GM19328 (cell line): Measurements from ENCODE around the gene KLLN.
A peak's percentile ranks its signal among the peaks of the same experiment; 100 is the strongest.
"Not testable (repeated sequence)": the region's sequence is repeated elsewhere in the genome, so short reads cannot be mapped to it uniquely, and the experiment has no call there.

Experiments
- ATAC-seq: cut with Tn5 transposase; IDR thresholded peaks from one replicate; pipeline ENCODE4 v1.9.1; 2021; ENCODE audit warnings: mild to moderate bottlenecking, moderate library complexity; ENCODE audit not compliant: unreplicated experiment

KLLN gene

GRCh38 chr10:87863053-87863943 lies at the start of gene KLLN, which contains the start of gene PTEN:
Gene KLLN (minus strand): TSS chr10:87863533. CDS start chr10:87862487, 1,046 bp downstream.
Gene PTEN (plus strand): TSS chr10:87863625. CDS start chr10:87864470, 845 bp downstream.
- peak; percentile 36 for ATAC-seq

- ATAC-seq = not testable (repeated sequence)
Observed at GRCh38 chr10:87903396-87903795, 40.1 kb upstream of the KLLN start.

GRCh38 chr10:87897957-87898356 lies 34.6 kb upstream of the KLLN start:
- not testable (repeated sequence) for ATAC-seq

- ATAC-seq = no peak
Observed at GRCh38 chr10:87896216-87896615, 32.9 kb upstream of the KLLN start.

- ATAC-seq = no peak
Observed at GRCh38 chr10:87895430-87895829, 32.1 kb upstream of the KLLN start.

GRCh38 chr10:87887548-87888289 lies 24.4 kb upstream of the KLLN start:
- ATAC-seq = no peak

- ATAC-seq = no peak
Observed at GRCh38 chr10:87887146-87887545, 23.8 kb upstream of the KLLN start.

- no peak for ATAC-seq
Observed at GRCh38 chr10:87886635-87887034, 23.3 kb upstream of the KLLN start.

GRCh38 chr10:87882555-87883294 lies 19.4 kb upstream of the KLLN start:
- ATAC-seq = no peak

- ATAC-seq = not testable (repeated sequence)
Observed at GRCh38 chr10:87881373-87882059, 18.2 kb upstream of the KLLN start.

- no peak for ATAC-seq
Observed at GRCh38 chr10:87880336-87880735, 17.0 kb upstream of the KLLN start.

GRCh38 chr10:87878664-87879459 lies 15.5 kb upstream of the KLLN start:
- no peak for ATAC-seq

GRCh38 chr10:87875929-87876571 lies 12.7 kb upstream of the KLLN start:
- ATAC-seq = no peak

- ATAC-seq = no peak
Observed at GRCh38 chr10:87873656-87874055, 10.3 kb upstream of the KLLN start.

GRCh38 chr10:87872828-87873227 lies 9.5 kb upstream of the KLLN start:
- no peak for ATAC-seq

GRCh38 chr10:87869773-87870551 lies 6.6 kb upstream of the KLLN start:
- no peak for ATAC-seq

- not testable (repeated sequence) for ATAC-seq
Observed at GRCh38 chr10:87869139-87869538, 5.8 kb upstream of the KLLN start.

GRCh38 chr10:87868277-87868676 lies 4.9 kb upstream of the KLLN start:
- ATAC-seq = no peak
